GM12874 (cell line): ENCODE results near the gene PEX1.

Source experiments
- CTCF ChIP-seq: IDR thresholded peaks from 2 replicates; pipeline ENCODE4 v1.5.1; 2011; ENCODE audit warnings: low read depth, mild to moderate bottlenecking, control low read depth, low read length, moderate library complexity; ENCODE audit not compliant: insufficient read depth

The PEX1 gene

GRCh38 chr7:92460510-92460909 lies 67.8 kb downstream of the PEX1 start:
- TF ChIP-seq CTCF: no peak

- TF ChIP-seq CTCF: no peak
Observed at GRCh38 chr7:92460109-92460508, 68.2 kb downstream of the PEX1 start.

GRCh38 chr7:92456236-92456635 lies 72.1 kb downstream of the PEX1 start:
- TF ChIP-seq CTCF: no peak

GRCh38 chr7:92451645-92452044 lies 76.7 kb downstream of the PEX1 start:
- no peak for TF ChIP-seq CTCF

GRCh38 chr7:92448205-92448747 lies 80.0 kb downstream of the PEX1 start:
- TF ChIP-seq CTCF: peak; percentile 47; the same call in 1 of the 2 replicates

- TF ChIP-seq CTCF: peak; percentile 91
Observed at GRCh38 chr7:92447345-92448204, 80.7 kb downstream of the PEX1 start, which contains the start of gene GATAD1. Gene GATAD1 (plus strand): TSS chr7:92447482. CDS start chr7:92447730, 248 bp downstream.

GRCh38 chr7:92446869-92447344 lies 81.4 kb downstream of the PEX1 start:
- no peak for TF ChIP-seq CTCF
